Measurements from ENCODE around the gene ICE1.
"Not testable (repeated sequence)": the region's sequence is repeated elsewhere in the genome, so short reads cannot be mapped to it uniquely, and the experiment has no call there.

Gene ICE1

GRCh38 chr5:5405441-5405840 lies 17.0 kb upstream of the ICE1 start:
- no peak for DNase-seq

GRCh38 chr5:5407924-5408323 lies 14.6 kb upstream of the ICE1 start:
- DNase-seq, result no peak

- DNase-seq, result no peak
Observed at GRCh38 chr5:5409151-5409810, 13.2 kb upstream of the ICE1 start.

GRCh38 chr5:5413856-5414255 lies 8.6 kb upstream of the ICE1 start:
- DNase-seq, result not testable (repeated sequence)

- no peak for DNase-seq
Observed at GRCh38 chr5:5414999-5415398, 7.5 kb upstream of the ICE1 start.

- DNase-seq, result no peak
Observed at GRCh38 chr5:5416733-5417132, 5.7 kb upstream of the ICE1 start.

GRCh38 chr5:5418006-5418405 lies 4.5 kb upstream of the ICE1 start:
- no peak for DNase-seq

- DNase-seq, result no peak
Observed at GRCh38 chr5:5418764-5419163, 3.7 kb upstream of the ICE1 start.

- no peak for DNase-seq
Observed at GRCh38 chr5:5419291-5420210, 2.9 kb upstream of the ICE1 start.

- DNase-seq, result no peak
Observed at GRCh38 chr5:5420251-5420650, 2.2 kb upstream of the ICE1 start.

GRCh38 chr5:5421149-5421960 lies 1.1 kb upstream of the ICE1 start:
- DNase-seq, result no peak

- DNase-seq, result no peak
Observed at GRCh38 chr5:5422819-5423515, 490 bp downstream of the ICE1 start.

GRCh38 chr5:5423586-5423985 lies 1.1 kb downstream of the ICE1 start:
- no peak for DNase-seq

- DNase-seq, result no peak
Observed at GRCh38 chr5:5424736-5425135, 2.3 kb downstream of the ICE1 start.

GRCh38 chr5:5430136-5430535 lies 7.7 kb downstream of the ICE1 start:
- no peak for DNase-seq

- DNase-seq, result no peak
Observed at GRCh38 chr5:5432020-5432707, 9.7 kb downstream of the ICE1 start.

- DNase-seq, result no peak
Observed at GRCh38 chr5:5436203-5436760, 13.8 kb downstream of the ICE1 start.

- no peak for DNase-seq
Observed at GRCh38 chr5:5437227-5438172, 15.0 kb downstream of the ICE1 start.

- no peak for DNase-seq
Observed at GRCh38 chr5:5451863-5452262, 29.4 kb downstream of the ICE1 start.

GRCh38 chr5:5453131-5453530 lies 30.7 kb downstream of the ICE1 start:
- DNase-seq, result no peak

GRCh38 chr5:5454391-5454790 lies 31.9 kb downstream of the ICE1 start:
- no peak for DNase-seq

All from activated CD4-positive, alpha-beta T cell treated with anti-CD3 and anti-CD28 coated beads for 1 hour (primary cell).